Activated CD4-positive, alpha-beta T cell treated with anti-CD3 and anti-CD28 coated beads, Interleukin-2, amount 50 U/mL, for 48 hours (primary cell): ENCODE data around the gene EDIL3.
"Not testable (repeated sequence)": the region's sequence is repeated elsewhere in the genome, so short reads cannot be mapped to it uniquely, and the experiment has no call there.

Experiments used
- DNase-seq, 2 experiments: peaks; one replicate each; pipeline ENCODE4 v3.0.0-alpha.2; 2020

Gene EDIL3

GRCh38 chr5:84297641-84298040, 87.0 kb downstream of the EDIL3 start:
- DNase-seq: not testable (repeated sequence)

- DNase-seq: no peak
These were observed 91.7 kb downstream of the EDIL3 start for GRCh38 chr5:84292788-84293653.

- DNase-seq: no peak
These were observed 92.6 kb downstream of the EDIL3 start for GRCh38 chr5:84292000-84292642.

- DNase-seq: no peak
These were observed 94.0 kb downstream of the EDIL3 start for GRCh38 chr5:84290673-84291072.

GRCh38 chr5:84290161-84290560, 94.5 kb downstream of the EDIL3 start:
- DNase-seq: no peak

- DNase-seq: no peak
These were observed 96.7 kb downstream of the EDIL3 start for GRCh38 chr5:84287951-84288350.

GRCh38 chr5:84286662-84287061, 98.0 kb downstream of the EDIL3 start:
- DNase-seq: no peak

GRCh38 chr5:84285641-84286637, 98.7 kb downstream of the EDIL3 start:
- DNase-seq: no peak

- DNase-seq: no peak
These were observed 103.3 kb downstream of the EDIL3 start for GRCh38 chr5:84281383-84281782.

- no peak for DNase-seq
These were observed 105.4 kb downstream of the EDIL3 start for GRCh38 chr5:84279234-84279633.

- DNase-seq: no peak
These were observed 109.1 kb downstream of the EDIL3 start for GRCh38 chr5:84275609-84276008.

- DNase-seq: peak in 1 of 2 experiments; percentile 14
These were observed 109.9 kb downstream of the EDIL3 start for GRCh38 chr5:84274585-84275468.

- DNase-seq: no peak
These were observed 111.2 kb downstream of the EDIL3 start for GRCh38 chr5:84273517-84273883.

GRCh38 chr5:84272771-84273516, 111.7 kb downstream of the EDIL3 start:
- no peak for DNase-seq

GRCh38 chr5:84265739-84266550, 118.7 kb downstream of the EDIL3 start:
- DNase-seq: no peak

GRCh38 chr5:84265130-84265529, 119.5 kb downstream of the EDIL3 start:
- DNase-seq: no peak

- DNase-seq: no peak
These were observed 123.7 kb downstream of the EDIL3 start for GRCh38 chr5:84260939-84261338.

- no peak for DNase-seq
These were observed 124.5 kb downstream of the EDIL3 start for GRCh38 chr5:84260140-84260539.

GRCh38 chr5:84259283-84260045, 125.2 kb downstream of the EDIL3 start:
- no peak for DNase-seq

- no peak for DNase-seq
These were observed 127.6 kb downstream of the EDIL3 start for GRCh38 chr5:84257061-84257460.
